Smooth muscle cell (in vitro differentiated cells): ENCODE results near the gene DOK5. TPM values are rescaled to one million over a fixed set of nuclear protein-coding genes. Genes with fewer than 3 reads are reported as not detected.

Source experiments
- DNase-seq: peaks from one replicate; lab custom pipeline; 2025; ENCODE audit not compliant: unreplicated experiment; lab: John Stamatoyannopoulos, UW
- H2AFZ ChIP-seq: fragments of 200-600 bp; sonication (generic); 2 replicates; pipeline ENCODE4 v1.6.0; 2016; ENCODE audit warnings: antibody characterized with exemption, low read depth, mild to moderate bottlenecking
- H3F3A ChIP-seq: fragments of 200-600 bp; sonication (generic); 2 replicates; pipeline ENCODE4 v1.6.0; 2017; ENCODE audit warnings: antibody characterized with exemption, low read depth
- H3K27ac ChIP-seq: fragments of 200-600 bp; sonication (generic); 2 replicates; pipeline ENCODE4 v1.5.1; 2016; ENCODE audit warnings: low read depth, mild to moderate bottlenecking
- H3K27me3 ChIP-seq: fragments of 200-600 bp; sonication (generic); 2 replicates; pipeline ENCODE4 v1.6.1; 2016; ENCODE audit warnings: low read depth, mild to moderate bottlenecking
- H3K36me3 ChIP-seq: fragments of 200-600 bp; sonication (generic); 2 replicates; pipeline ENCODE4 v1.5.1; 2016; ENCODE audit warnings: low read depth
- H3K4me1 ChIP-seq: fragments of 200-600 bp; sonication (generic); 2 replicates; pipeline ENCODE4 v1.5.1; 2016; ENCODE audit warnings: low read depth
- H3K4me2 ChIP-seq: fragments of 200-600 bp; sonication (generic); 2 replicates; pipeline ENCODE4 v1.6.0; 2016; ENCODE audit warnings: mild to moderate bottlenecking
- H3K4me3 ChIP-seq: fragments of 200-600 bp; sonication (generic); 2 replicates; pipeline ENCODE4 v1.5.1; 2016; ENCODE audit warnings: mild to moderate bottlenecking
- H3K79me2 ChIP-seq: fragments of 200-600 bp; sonication (generic); 2 replicates; pipeline ENCODE4 v1.6.0; 2016; ENCODE audit warnings: low read depth, mild to moderate bottlenecking
- H3K9ac ChIP-seq: fragments of 200-600 bp; sonication (generic); 2 replicates; pipeline ENCODE4 v1.6.0; 2016; ENCODE audit warnings: low read depth
- H3K9me3 ChIP-seq: fragments of 200-600 bp; sonication (generic); replicated peaks from 2 replicates; pipeline ENCODE4 v1.5.1; 2016; ENCODE audit warnings: low read depth
- H4K20me1 ChIP-seq: fragments of 200-600 bp; sonication (generic); 2 replicates; pipeline ENCODE4 v1.6.0; 2016; ENCODE audit warnings: low read depth
- CTCF ChIP-seq: fragments of 200-600 bp; sonication (generic); IDR thresholded peaks from 2 replicates; pipeline ENCODE4 v1.5.1; 2017; ENCODE audit warnings: borderline replicate concordance, mild to moderate bottlenecking, antibody characterized with exemption; ENCODE audit not compliant: insufficient read depth, poor library complexity, severe bottlenecking
- WGBS: methylation state at CpG from one replicate; pipeline ENCODE4 v1.1.7; 2016; ENCODE audit warnings: low lambda C conversion rate; 5-methylcytosine and 5-hydroxymethylcytosine counted together
- polyA plus RNA-seq: library from polyadenylated mRNA; unstranded; fragments of >200 nt; fragmentation: Nextera tagmentation; extraction: Ambion mirVana; gene quantifications from 2 replicates; pipeline ENCODE4 v1.2.1, GENCODE V29; 2016
- total RNA-seq: library from RNA; depleted of rRNA; stranded (reverse); fragments of >200 nt; gene quantifications from 2 replicates; pipeline ENCODE4 v1.2.3, GENCODE V29; 2014

DOK5 gene
- total and polyA plus RNA-seq, 2 experiments from 2014 or later: 7.7 to 10.4 TPM

DNA sequence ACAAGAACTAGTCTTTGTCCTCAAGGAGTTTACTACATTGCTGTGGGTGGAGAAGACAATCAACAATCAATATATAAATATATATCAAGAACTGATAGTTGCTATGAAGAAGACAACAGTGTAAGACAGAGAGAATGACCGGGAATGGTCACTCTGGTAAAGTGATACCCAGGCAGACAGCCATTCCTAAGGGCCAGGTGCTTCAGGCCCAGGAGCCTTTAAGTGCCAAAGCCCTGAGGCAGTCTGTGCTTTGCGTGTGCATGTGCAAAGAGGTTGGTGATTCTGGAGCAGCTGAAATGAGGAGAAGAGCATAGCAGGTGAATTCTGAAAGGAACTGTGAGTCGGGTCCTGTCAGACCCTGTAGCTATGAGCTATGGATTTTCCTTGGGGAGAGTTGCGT is 154.2 kb downstream of the DOK5 start:
- H3K27ac ChIP-seq: no peak overlapping the region
- H3K4me2 ChIP-seq: no peak overlapping the region
- peaks cover 7% of the 10 kb centered on the region for H3K4me1 ChIP-seq
- no peak overlapping the region for H3K9ac ChIP-seq
- H2AFZ ChIP-seq: no peak overlapping the region
- 92% methylated on average over 4 of the region's 4 CpGs for WGBS
- no peak overlapping the region for H3K4me3 ChIP-seq
- no peaks in the 10 kb centered on the region for H3F3A ChIP-seq
- H3K27me3 ChIP-seq: no peaks in the 10 kb centered on the region
- no peak for DNase-seq
- no peaks in the 10 kb centered on the region for H3K9me3 ChIP-seq
- TF ChIP-seq CTCF: no peak
- H4K20me1 ChIP-seq: no peaks in the 10 kb centered on the region
- H3K79me2 ChIP-seq: no peaks in the 10 kb centered on the region
- no peaks in the 10 kb centered on the region for H3K36me3 ChIP-seq

DNA sequence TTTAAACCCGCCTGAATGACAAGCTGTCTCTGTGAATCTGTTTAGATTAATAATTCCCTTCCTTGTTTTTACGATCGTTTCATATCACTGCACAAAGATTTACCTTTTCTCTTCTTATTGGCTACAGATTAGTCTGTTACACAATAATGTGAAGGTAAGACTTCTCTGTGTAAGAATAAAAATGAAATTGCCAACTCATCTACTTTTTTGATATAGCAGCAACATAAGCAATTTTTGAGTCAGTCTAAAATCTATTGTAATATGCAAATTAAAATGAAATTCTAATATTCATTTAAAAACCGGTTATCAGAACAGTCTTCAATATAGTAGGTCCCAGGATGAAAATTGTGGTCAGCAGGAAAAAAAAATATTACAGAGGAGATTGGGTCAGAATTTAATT is 155.2 kb downstream of the DOK5 start:
- DNase-seq: no peak
- no peak for TF ChIP-seq CTCF
- 79% methylated on average over 4 of the region's 4 CpGs for WGBS
- H3K79me2 ChIP-seq: no peaks in the 10 kb centered on the region
- H4K20me1 ChIP-seq: no peaks in the 10 kb centered on the region
- H3K36me3 ChIP-seq: no peaks in the 10 kb centered on the region
- H3K4me2 ChIP-seq: no peak overlapping the region
- H3K9ac ChIP-seq: no peak overlapping the region
- no peak overlapping the region for H3K27ac ChIP-seq
- H3K4me1 ChIP-seq: peaks cover under 1% of the 10 kb centered on the region
- no peaks in the 10 kb centered on the region for H3K27me3 ChIP-seq
- no peak overlapping the region for H3K4me3 ChIP-seq
- H2AFZ ChIP-seq: no peak overlapping the region
- H3F3A ChIP-seq: no peaks in the 10 kb centered on the region
- no peaks in the 10 kb centered on the region for H3K9me3 ChIP-seq

- 93% methylated on average over 3 of the region's 3 CpGs for WGBS
- no peaks in the 10 kb centered on the region for H3K27me3 ChIP-seq
- H2AFZ ChIP-seq: no peak overlapping the region
- TF ChIP-seq CTCF: no peak
- no peak overlapping the region for H3K4me3 ChIP-seq
- no peaks in the 10 kb centered on the region for H3K79me2 ChIP-seq
- no peaks in the 10 kb centered on the region for H3K9me3 ChIP-seq
- no peak overlapping the region for H3K4me2 ChIP-seq
- H3K9ac ChIP-seq: no peak overlapping the region
- no peak overlapping the region for H3K27ac ChIP-seq
- no peaks in the 10 kb centered on the region for H3F3A ChIP-seq
- H3K4me1 ChIP-seq: no peaks in the 10 kb centered on the region
- DNase-seq: no peak
- H3K36me3 ChIP-seq: no peaks in the 10 kb centered on the region
- no peaks in the 10 kb centered on the region for H4K20me1 ChIP-seq
These were observed 155.7 kb downstream of the DOK5 start for GRCh38 chr20:54631059-54631458.
